NCI-H69 (cell line): ENCODE results near the gene ALKBH1.
"Not testable (repeated sequence)": the region's sequence is repeated elsewhere in the genome, so short reads cannot be mapped to it uniquely, and the experiment has no call there.

Experiments used
- DNase-seq: peaks from one replicate; lab custom pipeline; 2025; lab: John Stamatoyannopoulos, UW

Gene ALKBH1

GRCh38 chr14:77707724-77708408 lies at the start of gene ALKBH1, which contains the start of gene SLIRP:
Gene ALKBH1, minus strand, starts transcription at chr14:77708023. Its CDS starts 19 bp downstream, at chr14:77708004.
Gene SLIRP, plus strand, starts transcription at chr14:77708103. Its CDS starts 9 bp downstream, at chr14:77708112.
- peak; percentile 94 for DNase-seq

GRCh38 chr14:77752799-77753516 lies 45.1 kb upstream of the ALKBH1 start:
- no peak for DNase-seq

- DNase-seq = no peak
Observed at GRCh38 chr14:77752266-77752665, 44.4 kb upstream of the ALKBH1 start.

- not testable (repeated sequence) for DNase-seq
Observed at GRCh38 chr14:77747425-77747824, 39.6 kb upstream of the ALKBH1 start.

GRCh38 chr14:77746064-77746702 lies 38.4 kb upstream of the ALKBH1 start:
- DNase-seq = peak; percentile 78

GRCh38 chr14:77741438-77741837 lies 33.6 kb upstream of the ALKBH1 start:
- no peak for DNase-seq

GRCh38 chr14:77738559-77739250 lies 30.9 kb upstream of the ALKBH1 start:
- no peak for DNase-seq

- DNase-seq = no peak
Observed at GRCh38 chr14:77730976-77731497, 23.2 kb upstream of the ALKBH1 start.

GRCh38 chr14:77722301-77722700 lies 14.5 kb upstream of the ALKBH1 start:
- DNase-seq = no peak

GRCh38 chr14:77721437-77721836 lies 13.6 kb upstream of the ALKBH1 start:
- no peak for DNase-seq

GRCh38 chr14:77717608-77718305 lies 9.9 kb upstream of the ALKBH1 start:
- DNase-seq = no peak

GRCh38 chr14:77714926-77715325 lies 7.1 kb upstream of the ALKBH1 start:
- DNase-seq = no peak

GRCh38 chr14:77710364-77710763 lies 2.5 kb upstream of the ALKBH1 start:
- no peak for DNase-seq

- no peak for DNase-seq
Observed at GRCh38 chr14:77709412-77709811, 1.6 kb upstream of the ALKBH1 start.

- no peak for DNase-seq
Observed at GRCh38 chr14:77708749-77709148, 926 bp upstream of the ALKBH1 start.

GRCh38 chr14:77707355-77707723 lies 484 bp downstream of the ALKBH1 start:
- DNase-seq = peak; percentile 78

- no peak for DNase-seq
Observed at GRCh38 chr14:77691259-77691658, 16.6 kb downstream of the ALKBH1 start.

GRCh38 chr14:77682158-77682553 lies 25.7 kb downstream of the ALKBH1 start:
- DNase-seq = peak; percentile 68

GRCh38 chr14:77681196-77682157 lies 26.3 kb downstream of the ALKBH1 start:
- peak; percentile 94 for DNase-seq

- DNase-seq = peak; percentile 80
Observed at GRCh38 chr14:77674931-77675330, 32.9 kb downstream of the ALKBH1 start.
